SKM-1 (cell line): Measurements from ENCODE around the gene SGTB.
"Not testable (repeated sequence)": the region's sequence is repeated elsewhere in the genome, so short reads cannot be mapped to it uniquely, and the experiment has no call there.

ENCODE experiments used
- DNase-seq: peaks from one replicate; lab custom pipeline; 2025; ENCODE audit not compliant: unreplicated experiment; lab: John Stamatoyannopoulos, UW

SGTB gene

GRCh38 chr5:65674749-65675148 is 47.2 kb downstream of the SGTB start:
- DNase-seq, result no peak

GRCh38 chr5:65672796-65673195 is 49.1 kb downstream of the SGTB start:
- DNase-seq, result no peak

GRCh38 chr5:65668696-65669095 is 53.2 kb downstream of the SGTB start:
- no peak for DNase-seq

GRCh38 chr5:65663804-65664521 is 57.9 kb downstream of the SGTB start:
- DNase-seq, result no peak

GRCh38 chr5:65654713-65655112 is 67.2 kb downstream of the SGTB start:
- DNase-seq, result no peak

- no peak for DNase-seq
These were observed 70.8 kb downstream of the SGTB start for GRCh38 chr5:65651144-65651543.

GRCh38 chr5:65647941-65648340 is 74.0 kb downstream of the SGTB start:
- DNase-seq, result no peak

GRCh38 chr5:65646938-65647337 is 75.0 kb downstream of the SGTB start:
- DNase-seq, result no peak

GRCh38 chr5:65640240-65640639 is 81.7 kb downstream of the SGTB start:
- DNase-seq, result no peak

- DNase-seq, result no peak
These were observed 90.9 kb downstream of the SGTB start for GRCh38 chr5:65630981-65631380.

- DNase-seq, result no peak
These were observed 96.2 kb downstream of the SGTB start for GRCh38 chr5:65625743-65626142.

- peak; percentile 83 for DNase-seq
These were observed 97.0 kb downstream of the SGTB start, which contains the start of the genes SHLD3 and TRAPPC13 for GRCh38 chr5:65624571-65625555. TSS of gene SHLD3 (plus strand) at chr5:65625027. CDS start at chr5:65629588, 4,561 bp downstream. TSS of gene TRAPPC13 (plus strand) at chr5:65625027. CDS start at chr5:65625061, 34 bp downstream.

- peak; percentile 83 for DNase-seq
These were observed 97.8 kb downstream of the SGTB start, which contains the start of gene TRIM23 for GRCh38 chr5:65624025-65624570. TSS of gene TRIM23 (minus strand) at chr5:65624333. CDS start at chr5:65624274, 59 bp downstream.

- DNase-seq, result no peak
These were observed 98.4 kb downstream of the SGTB start for GRCh38 chr5:65623482-65623881.

GRCh38 chr5:65621961-65622360 is 99.9 kb downstream of the SGTB start:
- DNase-seq, result not testable (repeated sequence)

- DNase-seq, result no peak
These were observed 101.9 kb downstream of the SGTB start for GRCh38 chr5:65620021-65620420.
